Heart right ventricle (tissue), 16 donors: ENCODE measurements around the gene FOXF2. TPM values are rescaled to one million over a fixed set of nuclear protein-coding genes. Genes with fewer than 3 reads are reported as not detected.

Experiments used
- ATAC-seq, 8 donors: fragments of 200-7000 bp; cut with Tn5 transposase; one replicate each; pipeline ENCODE4 v1.9.1; 2020; ENCODE audit warnings: mild to moderate bottlenecking in 8 of 8, moderate library complexity in 8 of 8, moderate number of reproducible peaks in 1 of 8
- DNase-seq, 2 donors: peaks; one replicate each; pipeline ENCODE4 v3.0.0-alpha.2; 2020
- H3K27ac ChIP-seq, 10 donors: fragments of 200-600 bp; sonication (generic) in 2 of 10; one replicate each; pipeline versions ENCODE4 v1.5.0 to v1.8.0; 2020 to 2022; ENCODE audit warnings: mild to moderate bottlenecking in 3 of 10
- H3K27me3 ChIP-seq, 7 donors: fragments of 200-600 bp; one replicate each; pipeline ENCODE4 v1.8.0; 2021 to 2022; ENCODE audit warnings: mild to moderate bottlenecking in 2 of 7
- H3K36me3 ChIP-seq, 9 donors: fragments of 200-600 bp; sonication (generic) in 1 of 9; one replicate each; pipeline versions ENCODE4 v1.5.0 to v1.8.0; 2020 to 2022; ENCODE audit warnings: mild to moderate bottlenecking in 2 of 9
- H3K4me1 ChIP-seq, 9 donors: fragments of 200-600 bp; sonication (generic) in 1 of 9; one replicate each; pipeline versions ENCODE4 v1.5.0 to v1.8.0; 2020 to 2022; ENCODE audit warnings: mild to moderate bottlenecking in 4 of 9
- H3K4me3 ChIP-seq, 10 donors: fragments of 200-600 bp; sonication (generic) in 2 of 10; one replicate each; pipeline versions ENCODE4 v1.5.0 to v1.8.0; 2020 to 2022; ENCODE audit warnings: mild to moderate bottlenecking in 7 of 10, moderate library complexity in 2 of 10
- H3K9me3 ChIP-seq, 11 donors: fragments of 200-600 bp in 10 of 11; sonication (generic) in 2 of 11; one replicate each; pipeline versions ENCODE4 v1.5.0 to v1.8.0; 2013 to 2022; ENCODE audit warnings: mild to moderate bottlenecking in 2 of 11, control low read depth in 1 of 11, moderate library complexity in 1 of 11
- CTCF ChIP-seq, 9 donors: fragments of 200-600 bp; sonication (generic) in 2 of 9; IDR thresholded peaks; one replicate each; pipeline versions ENCODE4 v1.5.0 to v1.8.0; 2021 to 2022; ENCODE audit warnings: antibody characterized with exemption in 9 of 9, mild to moderate bottlenecking in 5 of 9, moderate library complexity in 1 of 9
- WGBS, 2 donors: extraction: QIAGEN DNeasy Blood & Tissue Kit; methylation state at CpG; one replicate each; pipeline ENCODE4 v1.1.7; 2013; ENCODE audit warnings: inconsistent platforms in 1 of 2; 5-methylcytosine and 5-hydroxymethylcytosine counted together
- intact Hi-C, 10 donors: fragments of 100-400 bp; cut with DNase I; formaldehyde crosslinking; loops; one replicate each; pipeline versions ENCODE4 v1.11.1 to v1.14.2; 2022
- polyA plus RNA-seq, 2 donors: library from polyadenylated mRNA; stranded (reverse); fragments of 200-250 nt; gene quantifications; one replicate each; pipeline ENCODE4 v1.2.3, GENCODE V29; 2013
- total RNA-seq, 10 donors: library from RNA; stranded (reverse); fragmentation: NEBNext Ultra II Directional in 3 of 10; extraction: Animal tissue kit (Norgen Biotek cat#: 25700) in 3 of 10; gene quantifications; one replicate each; pipeline versions ENCODE4 v1.2.1 to v1.2.4, GENCODE V29; 2021 to 2023
- donor health status: Arrhythmogenic right ventricular cardiomyopathy.
- donor health status: ischemic (EF 13 %, LVEDD 7.1; RV severe dilation, severe dysfunction).
- donor health status: healthy with polysubstance abuse.
- donor health status: DM: no; HTN: yes; CAD: no.
- donor health status: DM: no; HTN: no; CAD: no.
- donor health status: ischemic (EF 25% LVEDD 6.9; RV normal size, moderate dysfunction).
- donor health status: ischemic (EF 25% LVEDD 5.7; RV mildly dilated, moderate dysfunction).
- donor health status: healthy.
- donor health status: DM: yes; HTN: yes; CAD: no.
- donor health status: Ischemic cardiomyopathy.
- donor health status: ischemic (EF 35%, LVEDD 5.7; RV mildly dilated, moderate dysfunction).
- donor health status: nonischemic (EF 11% LVEDD 7.7; RV severe dilation, severe dysfunction).
- donor health status: DM: yes; HTN: yes; CAD: no.
- donor health status: PGD.
- donor health status: ischemic (EF 29% LVEDD 5.4; RV normal size, mild dysfunction).
- donor health status: nonischemic (EF 23%, LVEDD 6.1; RV moderate dilation, normal function).

FOXF2 gene
- total and polyA plus RNA-seq, 12 donors = 0.10 to 0.18 (median 0.15) TPM; not detected in 3

- H3K4me3 ChIP-seq = no peak overlapping the region
- DNase-seq (no peak), ATAC-seq (no peak)
- no peaks in the 10 kb centered on the region for H3K36me3 ChIP-seq
- WGBS, 2 donors = 72 to 74% methylated on average over 12 of the region's 12 CpGs
- no peaks in the 10 kb centered on the region for H3K4me1 ChIP-seq
- peaks cover 0 to 7% (median 0%) of the 10 kb centered on the region in 11 donors for H3K9me3 ChIP-seq
- intact Hi-C loops = no loop called here
- peaks cover 0 to 43% (median 31%) of the 10 kb centered on the region in 7 donors for H3K27me3 ChIP-seq
- H3K27ac ChIP-seq = no peak overlapping the region
- no peak for TF ChIP-seq CTCF (IDR thresholded peaks at IDR 0.05)
These were observed 14.7 kb downstream of the FOXF2 start for GRCh38 chr6:1403851-1404712.

- Histone ChIP-seq H3K9me3 (peaks cover 0 to 7% (median 0%) of the 10 kb centered on the region in 11 donors), H3K27me3 (peaks cover 0 to 43% (median 30%) of the 10 kb centered on the region in 7 donors), H3K4me1 (no peaks in the 10 kb centered on the region), H3K36me3 (no peaks in the 10 kb centered on the region), H3K27ac (no peak overlapping the region), H3K4me3 (no peak overlapping the region)
- TF ChIP-seq CTCF (IDR thresholded peaks at IDR 0.05) = no peak
- no peak for ATAC-seq
- no peak for DNase-seq
- intact Hi-C loops = no loop called here
- WGBS, 2 donors = 79 to 82% methylated on average over 4 of the region's 4 CpGs
These were observed 15.3 kb downstream of the FOXF2 start for GRCh38 chr6:1404713-1405098.

- Histone ChIP-seq H3K4me3 (no peak overlapping the region), H3K27ac (no peak overlapping the region), H3K4me1 (no peaks in the 10 kb centered on the region), H3K36me3 (no peaks in the 10 kb centered on the region), H3K27me3 (peaks cover 0 to 45% (median 30%) of the 10 kb centered on the region in 7 donors), H3K9me3 (peaks cover 0 to 7% (median 0%) of the 10 kb centered on the region in 11 donors)
- 65 to 67% methylated on average over 6 of the region's 6 CpGs for WGBS, 2 donors
- TF ChIP-seq CTCF (IDR thresholded peaks at IDR 0.05) = no peak
- no peak for DNase-seq
- intact Hi-C loops = no loop called here
- no peak for ATAC-seq
These were observed 15.8 kb downstream of the FOXF2 start for GRCh38 chr6:1405221-1405620.

- TF ChIP-seq CTCF (IDR thresholded peaks at IDR 0.05) = no peak
These were observed 17.1 kb downstream of the FOXF2 start for GRCh38 chr6:1406306-1407072.

More at GRCh38 chr6:1406306-1407072, 17.1 kb downstream of the FOXF2 start:
- Histone ChIP-seq H3K27ac (no peak overlapping the region), H3K9me3 (peaks cover 0 to 7% (median 0%) of the 10 kb centered on the region in 11 donors), H3K4me3 (no peak overlapping the region), H3K4me1 (no peaks in the 10 kb centered on the region), H3K36me3 (no peaks in the 10 kb centered on the region), H3K27me3 (peaks cover 0 to 39% (median 25%) of the 10 kb centered on the region in 7 donors)
- no peak for DNase-seq
- no peak for ATAC-seq
- intact Hi-C loops = no loop called here
- WGBS, 2 donors = 77 to 84% methylated on average over 13 of the region's 13 CpGs
